COLO668 (cell line): ENCODE data around the gene C7.

Source experiments
- DNase-seq: peaks from one replicate; lab custom pipeline; 2025; ENCODE audit not compliant: unreplicated experiment; lab: John Stamatoyannopoulos, UW

Gene C7

GRCh38 chr5:40915341-40915926 lies 6.1 kb downstream of the C7 start:
- no peak for DNase-seq

- no peak for DNase-seq
Observed at GRCh38 chr5:40916226-40916625, 6.9 kb downstream of the C7 start.

GRCh38 chr5:40928886-40929448 lies 19.7 kb downstream of the C7 start:
- no peak for DNase-seq

- DNase-seq, result no peak
Observed at GRCh38 chr5:40932766-40933165, 23.5 kb downstream of the C7 start.

- no peak for DNase-seq
Observed at GRCh38 chr5:40937075-40937474, 27.8 kb downstream of the C7 start.

- DNase-seq, result no peak
Observed at GRCh38 chr5:40939753-40940152, 30.5 kb downstream of the C7 start.

GRCh38 chr5:40945111-40945510 lies 35.8 kb downstream of the C7 start:
- no peak for DNase-seq

- DNase-seq, result no peak
Observed at GRCh38 chr5:40955313-40955712, 46.0 kb downstream of the C7 start.

GRCh38 chr5:40957048-40957447 lies 47.8 kb downstream of the C7 start:
- no peak for DNase-seq

GRCh38 chr5:40958811-40959210 lies 49.5 kb downstream of the C7 start:
- DNase-seq, result no peak

GRCh38 chr5:40960037-40960436 lies 50.7 kb downstream of the C7 start:
- no peak for DNase-seq

GRCh38 chr5:40962207-40962955 lies 53.1 kb downstream of the C7 start:
- no peak for DNase-seq

- no peak for DNase-seq
Observed at GRCh38 chr5:40972434-40972833, 63.1 kb downstream of the C7 start.

- no peak for DNase-seq
Observed at GRCh38 chr5:40973364-40974004, 64.2 kb downstream of the C7 start.

GRCh38 chr5:40976041-40976440 lies 66.7 kb downstream of the C7 start:
- no peak for DNase-seq

GRCh38 chr5:40976836-40977235 lies 67.5 kb downstream of the C7 start:
- DNase-seq, result no peak

- no peak for DNase-seq
Observed at GRCh38 chr5:40981420-40981819, 72.1 kb downstream of the C7 start.

GRCh38 chr5:40983781-40984180 lies 74.5 kb downstream of the C7 start:
- no peak for DNase-seq

- DNase-seq, result no peak
Observed at GRCh38 chr5:40984884-40985283, 75.6 kb downstream of the C7 start.

GRCh38 chr5:40985501-40985900 lies 76.2 kb downstream of the C7 start:
- no peak for DNase-seq

- DNase-seq, result no peak
Observed at GRCh38 chr5:40986666-40987065, 77.4 kb downstream of the C7 start.

GRCh38 chr5:40987349-40987748 lies 78.1 kb downstream of the C7 start:
- no peak for DNase-seq
